Activated T-helper 17 cell treated with anti-CD3 and anti-CD28 coated beads, Interleukin-2, amount 50 U/mL, for 72 hours (primary cell): ENCODE data around the gene SERPINA12. TPM values are rescaled to one million over a fixed set of nuclear protein-coding genes. Genes with fewer than 3 reads are reported as not detected.

Experiments used
- ATAC-seq: fragments of 150-1000 bp; cut with Tn5 transposase; replicated peaks from 2 replicates; pipeline ENCODE4 v1.10.0; 2021; ENCODE audit warnings: mild to moderate bottlenecking, moderate library complexity
- H3K27ac Mint-ChIP-seq: one replicate; pipeline ENCODE4 v1.8.0; 2022; ENCODE audit warnings: mixed read lengths
- H3K27me3 Mint-ChIP-seq: one replicate; pipeline ENCODE4 v1.8.0; 2022; ENCODE audit warnings: mixed read lengths
- H3K36me3 Mint-ChIP-seq: one replicate; pipeline ENCODE4 v1.8.0; 2022; ENCODE audit warnings: low read depth, mild to moderate bottlenecking, mixed read lengths
- H3K4me1 Mint-ChIP-seq: one replicate; pipeline ENCODE4 v1.8.0; 2022; ENCODE audit warnings: mixed read lengths
- H3K4me3 Mint-ChIP-seq: one replicate; pipeline ENCODE4 v1.8.0; 2022; ENCODE audit warnings: mild to moderate bottlenecking, mixed read lengths
- H3K9me3 Mint-ChIP-seq: one replicate; pipeline ENCODE4 v1.8.0; 2022; ENCODE audit warnings: mixed read lengths
- total RNA-seq, 2 donors: library from RNA; stranded (reverse); gene quantifications; one replicate each; pipeline ENCODE4 v1.2.3, GENCODE V29; 2022

The SERPINA12 gene
- total RNA-seq, 2 donors from 2014 or later, result not detected

- Mint-ChIP-seq H3K4me1 (no peaks in the 10 kb centered on the region), H3K27me3 (peaks cover 22% of the 10 kb centered on the region), H3K27ac (no peak overlapping the region), H3K9me3 (peaks cover 9% of the 10 kb centered on the region), H3K36me3 (no peaks in the 10 kb centered on the region), H3K4me3 (no peak overlapping the region)
- no peak for ATAC-seq
Observed at GRCh38 chr14:94471045-94471444, 38.2 kb downstream of the SERPINA12 start.

- no peak for ATAC-seq
- Mint-ChIP-seq H3K4me3 (no peak overlapping the region), H3K4me1 (no peaks in the 10 kb centered on the region), H3K27ac (no peak overlapping the region), H3K9me3 (peaks cover 9% of the 10 kb centered on the region), H3K36me3 (no peaks in the 10 kb centered on the region), H3K27me3 (peaks cover 23% of the 10 kb centered on the region)
Observed at GRCh38 chr14:94470311-94470710, 39.0 kb downstream of the SERPINA12 start.

DNA sequence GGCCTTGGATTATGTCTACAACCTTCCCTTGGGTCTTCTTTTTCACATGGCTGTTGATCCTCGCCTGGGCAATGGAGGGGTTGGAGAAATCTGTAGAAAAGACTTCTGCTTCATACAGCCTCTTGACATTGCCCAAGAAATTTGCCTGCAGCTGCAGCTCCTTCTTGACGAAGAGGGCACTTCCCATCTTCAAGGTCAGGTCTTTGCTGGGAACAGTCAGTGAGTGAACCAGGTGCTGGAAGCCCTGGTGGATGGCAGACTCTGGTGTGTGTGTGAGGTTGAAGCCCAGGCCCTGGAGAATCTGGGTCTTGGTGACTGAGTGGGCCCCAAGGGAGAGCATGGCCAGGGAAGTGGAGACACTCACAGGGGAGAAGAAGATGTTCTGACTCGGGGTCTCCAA is 40.0 kb downstream of the SERPINA12 start:
- H3K4me1 Mint-ChIP-seq, result no peaks in the 10 kb centered on the region
- ATAC-seq, result no peak
- no peak overlapping the region for H3K4me3 Mint-ChIP-seq
- H3K27ac Mint-ChIP-seq, result no peak overlapping the region
- peaks cover 9% of the 10 kb centered on the region for H3K9me3 Mint-ChIP-seq
- H3K36me3 Mint-ChIP-seq, result no peaks in the 10 kb centered on the region
- peaks cover 23% of the 10 kb centered on the region for H3K27me3 Mint-ChIP-seq

DNA sequence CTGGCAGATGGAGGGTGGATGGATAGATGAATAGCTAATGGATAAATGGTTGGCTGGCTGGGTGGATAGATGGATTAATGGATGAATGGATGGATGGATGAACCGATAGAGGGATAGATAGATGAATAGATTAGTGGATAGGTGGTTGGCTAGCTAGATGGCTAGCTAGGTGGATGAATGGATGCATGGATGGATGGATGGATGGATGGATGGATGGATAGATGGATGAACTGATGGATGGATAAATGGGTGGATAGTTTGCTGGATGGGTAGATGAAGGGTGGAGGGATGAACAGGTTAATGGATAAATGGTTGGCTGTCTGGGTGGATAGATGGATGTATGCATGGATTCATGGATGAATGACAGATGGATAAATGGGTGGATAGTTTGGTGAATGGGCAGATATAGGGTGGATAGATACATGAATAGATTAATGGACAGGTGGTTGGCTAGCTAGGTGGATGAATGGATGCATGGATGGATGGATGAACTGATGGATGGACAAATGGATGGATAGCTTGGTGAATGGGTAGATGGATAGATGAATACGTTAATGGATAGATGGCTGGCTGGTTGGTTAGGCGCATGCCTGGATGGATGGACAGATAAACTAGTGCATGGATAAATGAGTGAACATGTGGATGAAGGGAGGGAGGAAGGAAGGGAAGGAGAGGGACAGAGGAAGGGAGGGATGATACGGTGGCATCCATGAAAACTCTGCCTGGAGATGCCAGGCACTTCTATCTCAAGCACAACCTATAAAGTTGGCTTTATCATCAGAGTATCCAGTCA is 41.3 kb downstream of the SERPINA12 start:
- Mint-ChIP-seq H3K9me3 (peaks cover 9% of the 10 kb centered on the region), H3K27ac (no peak overlapping the region), H3K27me3 (peaks cover 23% of the 10 kb centered on the region), H3K4me1 (no peaks in the 10 kb centered on the region), H3K4me3 (no peak overlapping the region), H3K36me3 (no peaks in the 10 kb centered on the region)
- no peak for ATAC-seq

GRCh38 chr14:94466706-94467370 is 42.4 kb downstream of the SERPINA12 start:
- ATAC-seq, result no peak
- H3K9me3 Mint-ChIP-seq, result peaks cover 9% of the 10 kb centered on the region
- peaks cover 21% of the 10 kb centered on the region for H3K27me3 Mint-ChIP-seq
- H3K27ac Mint-ChIP-seq, result no peak overlapping the region
- H3K4me3 Mint-ChIP-seq, result no peak overlapping the region
- no peaks in the 10 kb centered on the region for H3K36me3 Mint-ChIP-seq
- no peaks in the 10 kb centered on the region for H3K4me1 Mint-ChIP-seq

GRCh38 chr14:94465042-94465441 is 44.2 kb downstream of the SERPINA12 start:
- Mint-ChIP-seq H3K36me3 (no peaks in the 10 kb centered on the region), H3K27ac (no peak overlapping the region), H3K4me3 (no peak overlapping the region), H3K27me3 (peaks cover 18% of the 10 kb centered on the region), H3K9me3 (peaks cover 9% of the 10 kb centered on the region), H3K4me1 (peaks cover 4% of the 10 kb centered on the region)
- ATAC-seq, result no peak

GRCh38 chr14:94464290-94464689 is 45.0 kb downstream of the SERPINA12 start:
- H3K4me1 Mint-ChIP-seq, result peaks cover 4% of the 10 kb centered on the region
- no peak for ATAC-seq
- H3K4me3 Mint-ChIP-seq, result no peak overlapping the region
- peaks cover 21% of the 10 kb centered on the region for H3K27me3 Mint-ChIP-seq
- no peaks in the 10 kb centered on the region for H3K36me3 Mint-ChIP-seq
- H3K9me3 Mint-ChIP-seq, result peaks cover 9% of the 10 kb centered on the region
- no peak overlapping the region for H3K27ac Mint-ChIP-seq

- no peaks in the 10 kb centered on the region for H3K36me3 Mint-ChIP-seq
- no peak overlapping the region for H3K27ac Mint-ChIP-seq
- no peak overlapping the region for H3K4me3 Mint-ChIP-seq
- no peak for ATAC-seq
- H3K4me1 Mint-ChIP-seq, result peaks cover 4% of the 10 kb centered on the region
- peaks cover 19% of the 10 kb centered on the region for H3K27me3 Mint-ChIP-seq
- H3K9me3 Mint-ChIP-seq, result peaks cover 9% of the 10 kb centered on the region
Observed at GRCh38 chr14:94462763-94463572, 46.3 kb downstream of the SERPINA12 start.

DNA sequence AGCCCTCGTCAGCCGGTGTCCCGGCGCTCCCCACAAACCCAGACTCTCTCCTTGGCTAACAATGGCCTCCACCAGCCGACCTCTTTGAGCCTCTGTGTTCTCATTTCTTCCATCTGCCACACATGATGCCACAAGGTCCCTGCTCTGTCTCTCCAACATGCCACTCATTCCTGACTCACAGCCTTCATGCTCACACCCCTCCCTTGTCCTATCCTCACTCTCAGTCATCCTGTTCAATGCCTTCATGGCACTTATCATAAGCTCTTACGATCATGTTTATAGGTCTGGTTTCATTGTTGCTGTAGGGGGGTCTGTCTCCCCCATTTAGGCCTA is 47.1 kb downstream of the SERPINA12 start:
- Mint-ChIP-seq H3K36me3 (no peaks in the 10 kb centered on the region), H3K9me3 (peaks cover 9% of the 10 kb centered on the region), H3K27me3 (peaks cover 20% of the 10 kb centered on the region), H3K4me3 (no peak overlapping the region), H3K27ac (no peak overlapping the region), H3K4me1 (peaks cover 4% of the 10 kb centered on the region)
- no peak for ATAC-seq

GRCh38 chr14:94461526-94462218 is 47.6 kb downstream of the SERPINA12 start:
- peaks cover 4% of the 10 kb centered on the region for H3K4me1 Mint-ChIP-seq
- peaks cover 10% of the 10 kb centered on the region for H3K9me3 Mint-ChIP-seq
- H3K4me3 Mint-ChIP-seq, result no peak overlapping the region
- peaks cover 23% of the 10 kb centered on the region for H3K27me3 Mint-ChIP-seq
- ATAC-seq, result no peak
- no peaks in the 10 kb centered on the region for H3K36me3 Mint-ChIP-seq
- no peak overlapping the region for H3K27ac Mint-ChIP-seq

GRCh38 chr14:94460631-94461416 is 48.4 kb downstream of the SERPINA12 start:
- Mint-ChIP-seq H3K27me3 (peaks cover 27% of the 10 kb centered on the region), H3K9me3 (peaks cover 14% of the 10 kb centered on the region), H3K4me1 (peaks cover 4% of the 10 kb centered on the region), H3K4me3 (no peak overlapping the region), H3K27ac (no peak overlapping the region), H3K36me3 (no peaks in the 10 kb centered on the region)
- peak; percentile 81 for ATAC-seq

- Mint-ChIP-seq H3K4me1 (peaks cover 4% of the 10 kb centered on the region), H3K36me3 (no peaks in the 10 kb centered on the region), H3K27ac (no peak overlapping the region), H3K9me3 (peaks cover 23% of the 10 kb centered on the region), H3K4me3 (no peak overlapping the region), H3K27me3 (peaks cover 43% of the 10 kb centered on the region)
- ATAC-seq, result no peak
Observed at GRCh38 chr14:94458558-94459205, 50.6 kb downstream of the SERPINA12 start.

DNA sequence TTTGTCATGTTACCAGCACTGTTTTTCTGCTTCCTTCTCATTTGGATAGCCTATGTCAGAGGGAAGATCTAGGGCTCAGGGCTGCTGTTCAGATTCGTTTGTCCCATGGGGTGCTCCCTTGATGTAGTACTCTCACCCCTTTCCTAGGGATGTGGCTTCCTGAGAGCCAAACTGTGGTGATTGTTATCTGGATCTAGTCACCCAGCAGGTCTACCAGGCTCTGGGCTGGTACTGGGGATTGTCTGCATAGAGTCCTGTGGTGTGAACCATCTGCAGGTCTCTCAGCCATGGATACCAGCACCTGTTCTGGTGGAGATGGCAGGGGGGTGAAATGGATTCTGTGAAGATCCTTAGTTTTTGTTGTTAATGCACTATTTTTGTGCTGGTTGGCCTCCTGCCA is 51.2 kb downstream of the SERPINA12 start:
- Mint-ChIP-seq H3K36me3 (no peaks in the 10 kb centered on the region), H3K27ac (no peak overlapping the region)
- ATAC-seq, result no peak

More for the DNA sequence above, 51.2 kb downstream of the SERPINA12 start:
- H3K4me3 Mint-ChIP-seq, result no peak overlapping the region
- peaks cover 4% of the 10 kb centered on the region for H3K4me1 Mint-ChIP-seq
- H3K9me3 Mint-ChIP-seq, result peaks cover 23% of the 10 kb centered on the region
- H3K27me3 Mint-ChIP-seq, result peaks cover 45% of the 10 kb centered on the region
